Measurements from ENCODE around the gene ZC3H18.

ZC3H18 gene

DNA sequence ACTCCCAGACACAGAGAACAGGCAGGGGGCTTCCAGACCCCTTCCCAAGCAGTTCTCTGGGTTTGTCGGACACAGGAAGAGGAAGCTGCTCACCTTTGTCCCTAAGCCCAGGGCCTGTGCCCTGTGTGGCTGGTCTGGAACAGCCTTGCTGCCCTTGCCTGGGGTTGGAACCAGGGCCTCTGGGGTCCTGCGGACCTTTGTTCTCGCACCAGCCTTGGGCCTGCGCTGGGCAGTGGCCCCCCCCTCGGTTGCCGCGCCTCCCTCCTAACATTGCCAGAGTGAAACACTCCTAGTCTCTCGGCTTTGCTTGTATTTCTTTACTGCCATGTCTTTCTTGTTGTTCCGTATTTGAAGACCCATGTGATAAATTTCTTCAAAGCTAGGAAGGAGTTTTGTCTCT, 59.6 kb downstream of the ZC3H18 start:
- DNase-seq (ENCODE audit: low read depth) = no peak
- no peak for TF ChIP-seq CTCF (IDR thresholded peaks at IDR 0.05; ENCODE audit: low read length, missing control alignments)
- no peak overlapping the region for H3K4me3 ChIP-seq (replicated peaks; ENCODE audit: low read depth, low read length)

DNA sequence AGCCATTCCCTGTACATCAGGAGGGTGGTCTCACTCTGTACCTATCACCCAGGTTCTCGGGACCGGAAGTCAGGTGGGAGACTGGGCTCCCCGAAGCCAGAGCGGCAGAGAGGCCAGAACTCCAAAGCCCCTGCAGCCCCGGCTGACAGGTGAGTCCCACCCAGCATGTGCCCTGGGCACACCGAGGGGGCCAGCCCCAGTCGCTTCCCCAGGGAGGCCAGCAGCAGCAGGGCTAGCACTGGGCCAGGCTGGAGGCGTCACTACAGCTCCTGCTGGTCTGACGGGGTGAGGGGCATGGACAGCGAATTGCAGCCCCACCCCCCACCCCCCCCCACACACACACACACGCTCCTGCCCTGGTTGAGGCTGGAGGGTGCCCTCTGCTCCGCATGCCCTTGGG, 60.2 kb downstream of the ZC3H18 start:
- no peak for TF ChIP-seq CTCF (IDR thresholded peaks at IDR 0.05; ENCODE audit: low read length, missing control alignments)
- H3K4me3 ChIP-seq (replicated peaks; ENCODE audit: low read depth, low read length) = no peak overlapping the region
- no peak for DNase-seq (ENCODE audit: low read depth)

DNA sequence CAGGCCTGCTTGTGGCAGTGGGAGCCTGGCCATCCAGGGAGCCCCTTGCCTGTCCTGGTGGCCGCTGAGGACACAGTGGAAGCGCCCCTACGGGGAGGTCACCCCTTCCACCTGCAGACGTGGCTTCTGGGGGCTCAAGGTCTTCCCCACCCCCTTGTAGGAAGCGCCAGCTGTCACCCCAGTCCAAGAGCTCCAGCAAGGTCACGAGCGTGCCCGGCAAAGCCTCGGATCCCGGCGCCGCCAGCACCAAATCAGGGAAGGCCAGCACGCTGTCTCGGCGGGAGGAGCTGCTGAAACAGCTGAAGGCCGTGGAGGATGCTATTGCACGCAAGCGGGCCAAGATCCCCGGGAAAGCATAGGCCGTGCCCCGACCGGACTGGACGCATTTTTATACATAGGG, 60.7 kb downstream of the ZC3H18 start:
- no peak for TF ChIP-seq CTCF (IDR thresholded peaks at IDR 0.05; ENCODE audit: low read length, missing control alignments)
- no peak for DNase-seq (ENCODE audit: low read depth)
- H3K4me3 ChIP-seq (replicated peaks; ENCODE audit: low read depth, low read length) = no peak overlapping the region

- H3K4me3 ChIP-seq (replicated peaks; ENCODE audit: low read depth, low read length) = no peak overlapping the region
- no peak for TF ChIP-seq CTCF (IDR thresholded peaks at IDR 0.05; ENCODE audit: low read length, missing control alignments)
- DNase-seq (ENCODE audit: low read depth) = no peak
Observed at GRCh38 chr16:88631384-88631783, 61.2 kb downstream of the ZC3H18 start.

- H3K4me3 ChIP-seq (replicated peaks; ENCODE audit: low read depth, low read length) = no peak overlapping the region
- no peak for TF ChIP-seq CTCF (IDR thresholded peaks at IDR 0.05; ENCODE audit: low read length, missing control alignments)
- DNase-seq (ENCODE audit: low read depth) = no peak
Observed at GRCh38 chr16:88631920-88632586, 61.9 kb downstream of the ZC3H18 start.

DNA sequence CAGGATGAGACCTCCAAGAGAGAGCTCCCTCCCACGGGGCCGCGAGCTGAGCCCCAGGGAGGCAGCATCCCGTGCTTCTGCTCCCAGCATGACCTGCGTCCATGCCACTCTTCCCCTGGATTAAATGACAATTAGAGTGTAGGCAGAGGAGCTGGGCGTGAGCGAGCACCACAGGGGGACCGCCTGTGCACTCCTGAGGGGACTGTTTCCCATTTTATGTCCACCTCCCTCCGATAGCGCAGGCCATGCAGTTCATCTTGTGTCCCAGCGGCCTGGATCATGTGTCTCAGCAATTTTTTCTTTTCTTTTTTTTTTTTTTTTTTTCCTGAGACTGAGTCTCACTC, 62.4 kb downstream of the ZC3H18 start:
- no peak for TF ChIP-seq CTCF (IDR thresholded peaks at IDR 0.05; ENCODE audit: low read length, missing control alignments)
- H3K4me3 ChIP-seq (replicated peaks; ENCODE audit: low read depth, low read length) = no peak overlapping the region
- no peak for DNase-seq (ENCODE audit: low read depth)

- H3K4me3 ChIP-seq (replicated peaks; ENCODE audit: low read depth, low read length) = no peak overlapping the region
- DNase-seq (ENCODE audit: low read depth) = peak; percentile 31
- peak; percentile 35 for TF ChIP-seq CTCF (IDR thresholded peaks at IDR 0.05; ENCODE audit: low read length, missing control alignments)
Observed at GRCh38 chr16:88633684-88634140, 63.5 kb downstream of the ZC3H18 start.

Data from fibroblast of pulmonary artery (primary cell).